Astrocyte (in vitro differentiated cells and primary cell): Measurements from ENCODE around the gene SNAI3. TPM values are rescaled to one million over a fixed set of nuclear protein-coding genes. Genes with fewer than 3 reads are reported as not detected.

Source experiments
- DNase-seq: peaks from one replicate; pipeline ENCODE4 v3.0.0-alpha.2; 2010; ENCODE audit warnings: low read depth
- FAIRE-seq: peaks from 2 replicates; lab custom pipeline; 2011; peaks lifted over from hg19 to GRCh38; lab: Jason Lieb, UNC
- H2AFZ ChIP-seq: 2 replicates; pipeline ENCODE4 v1.6.0; 2012; ENCODE audit warnings: low read depth, low read length, inconsistent platforms
- H3K27ac ChIP-seq: 2 replicates; pipeline ENCODE4 v1.5.1; 2011; ENCODE audit warnings: low read depth, low read length, inconsistent platforms
- H3K27me3 ChIP-seq: 2 replicates; pipeline ENCODE4 v1.6.0; 2011; ENCODE audit warnings: low read length, inconsistent platforms; ENCODE audit not compliant: insufficient read depth
- H3K36me3 ChIP-seq: 2 replicates; pipeline ENCODE4 v1.5.1; 2011; ENCODE audit warnings: low read length, inconsistent platforms; ENCODE audit not compliant: insufficient read depth
- H3K4me1 ChIP-seq: 2 replicates; pipeline ENCODE4 v1.5.1; 2011; ENCODE audit warnings: low read length, inconsistent platforms; ENCODE audit not compliant: insufficient read depth
- H3K4me2 ChIP-seq: 2 replicates; pipeline ENCODE4 v1.6.0; 2012; ENCODE audit warnings: low read length, inconsistent platforms
- H3K4me3 ChIP-seq: 2 replicates; pipeline ENCODE4 v1.5.1; 2011; ENCODE audit warnings: low read depth, mild to moderate bottlenecking, low read length, inconsistent platforms; ENCODE audit not compliant: insufficient read depth
- H3K79me2 ChIP-seq: 2 replicates; pipeline ENCODE4 v1.6.0; 2012; ENCODE audit warnings: mild to moderate bottlenecking, low read length, inconsistent platforms; ENCODE audit not compliant: insufficient read depth
- H3K9ac ChIP-seq: 2 replicates; pipeline ENCODE4 v1.6.0; 2012; ENCODE audit warnings: mild to moderate bottlenecking, low read length, inconsistent platforms
- H3K9me3 ChIP-seq: 2 replicates; pipeline ENCODE4 v1.5.1; 2012; ENCODE audit warnings: low read depth, mild to moderate bottlenecking, low read length, inconsistent platforms; ENCODE audit not compliant: insufficient read depth
- H4K20me1 ChIP-seq: 2 replicates; pipeline ENCODE4 v1.6.0; 2012; ENCODE audit warnings: low read length, inconsistent platforms; ENCODE audit not compliant: insufficient read depth
- H3K27ac Mint-ChIP-seq: one replicate; pipeline ENCODE4 v1.8.0; 2021; ENCODE audit warnings: mild to moderate bottlenecking, mixed read lengths; ENCODE audit not compliant: unreplicated experiment
- H3K27me3 Mint-ChIP-seq: one replicate; pipeline ENCODE4 v1.8.0; 2021; ENCODE audit warnings: low read depth, mixed read lengths; ENCODE audit not compliant: unreplicated experiment
- H3K36me3 Mint-ChIP-seq: one replicate; pipeline ENCODE4 v1.8.0; 2021; ENCODE audit warnings: low read depth, mixed read lengths; ENCODE audit not compliant: unreplicated experiment
- H3K4me1 Mint-ChIP-seq: one replicate; pipeline ENCODE4 v1.8.0; 2021; ENCODE audit warnings: low read depth, mixed read lengths; ENCODE audit not compliant: unreplicated experiment
- H3K4me3 Mint-ChIP-seq: one replicate; pipeline ENCODE4 v1.8.0; 2021; ENCODE audit warnings: mild to moderate bottlenecking, moderate library complexity, mixed read lengths; ENCODE audit not compliant: unreplicated experiment
- H3K9me3 Mint-ChIP-seq: one replicate; pipeline ENCODE4 v1.8.0; 2021; ENCODE audit warnings: mild to moderate bottlenecking, mixed read lengths; ENCODE audit not compliant: unreplicated experiment
- EZH2 ChIP-seq: IDR thresholded peaks from 2 replicates; pipeline ENCODE4 v1.6.1; 2012; ENCODE audit warnings: mild to moderate bottlenecking, low read length, inconsistent platforms; ENCODE audit not compliant: insufficient read depth
- total RNA-seq: library from RNA; stranded (reverse); gene quantifications from 2 replicates; pipeline ENCODE4 v1.2.1, GENCODE V29; 2021
- TF ChIP-seq, protein P1 (sequence below): IDR thresholded peaks from 2 replicates; pipeline ENCODE4 v1.5.1; 2011; ENCODE audit warnings: low read depth, mild to moderate bottlenecking, inconsistent platforms, low read length, moderate library complexity; ENCODE audit not compliant: insufficient read depth

Gene SNAI3
- total RNA-seq, 1 donor from 2014 or later, result 0.48 TPM

DNA sequence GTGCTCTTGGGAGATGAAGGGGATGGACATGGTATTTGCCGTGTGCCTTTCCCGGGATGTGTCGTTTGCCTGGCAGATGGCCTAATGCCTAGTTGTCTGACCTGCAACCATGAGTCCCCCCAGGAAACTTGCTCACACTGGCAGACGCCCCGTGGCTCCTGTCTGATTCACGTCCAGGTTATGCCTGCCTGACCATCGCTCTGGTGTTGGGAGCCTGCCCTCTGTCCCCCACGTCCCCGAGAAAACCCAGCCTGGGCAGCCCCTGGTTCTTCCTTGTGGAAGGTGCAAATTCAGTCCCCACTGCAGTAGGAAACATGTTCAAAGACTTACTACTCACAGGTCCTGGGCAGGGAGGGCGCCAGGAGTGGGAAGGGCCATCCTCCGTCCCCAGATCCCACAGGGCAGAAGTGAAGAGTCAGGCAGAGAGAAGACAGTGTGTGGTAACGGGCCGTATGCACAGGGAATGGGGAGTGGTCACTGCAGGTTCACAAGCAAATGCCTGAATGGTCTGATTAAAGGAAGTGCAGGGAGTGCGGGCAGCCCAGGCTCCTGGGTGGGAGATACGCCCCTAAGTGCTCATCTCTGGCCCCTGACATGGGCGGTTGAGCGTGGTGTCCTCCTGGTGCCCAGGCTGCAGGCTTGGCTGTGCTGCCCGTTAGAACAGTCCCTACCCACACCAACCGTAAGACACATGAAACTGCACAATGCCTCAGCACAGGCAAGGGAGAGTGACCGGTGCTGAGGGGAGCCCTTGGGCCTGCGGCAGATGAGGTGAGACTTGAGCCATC, 4.2 kb upstream of the SNAI3 start:
- no peaks in the 10 kb centered on the region for H3K9me3 Mint-ChIP-seq
- H3K4me3 Mint-ChIP-seq, result no peak overlapping the region
- H2AFZ ChIP-seq, result no peak overlapping the region
- TF ChIP-seq, protein P1, sequence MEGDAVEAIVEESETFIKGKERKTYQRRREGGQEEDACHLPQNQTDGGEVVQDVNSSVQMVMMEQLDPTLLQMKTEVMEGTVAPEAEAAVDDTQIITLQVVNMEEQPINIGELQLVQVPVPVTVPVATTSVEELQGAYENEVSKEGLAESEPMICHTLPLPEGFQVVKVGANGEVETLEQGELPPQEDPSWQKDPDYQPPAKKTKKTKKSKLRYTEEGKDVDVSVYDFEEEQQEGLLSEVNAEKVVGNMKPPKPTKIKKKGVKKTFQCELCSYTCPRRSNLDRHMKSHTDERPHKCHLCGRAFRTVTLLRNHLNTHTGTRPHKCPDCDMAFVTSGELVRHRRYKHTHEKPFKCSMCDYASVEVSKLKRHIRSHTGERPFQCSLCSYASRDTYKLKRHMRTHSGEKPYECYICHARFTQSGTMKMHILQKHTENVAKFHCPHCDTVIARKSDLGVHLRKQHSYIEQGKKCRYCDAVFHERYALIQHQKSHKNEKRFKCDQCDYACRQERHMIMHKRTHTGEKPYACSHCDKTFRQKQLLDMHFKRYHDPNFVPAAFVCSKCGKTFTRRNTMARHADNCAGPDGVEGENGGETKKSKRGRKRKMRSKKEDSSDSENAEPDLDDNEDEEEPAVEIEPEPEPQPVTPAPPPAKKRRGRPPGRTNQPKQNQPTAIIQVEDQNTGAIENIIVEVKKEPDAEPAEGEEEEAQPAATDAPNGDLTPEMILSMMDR, result no peak
- no peak for TF ChIP-seq EZH2
- H3K27ac ChIP-seq, result no peak overlapping the region
- peaks cover 2% of the 10 kb centered on the region for H3K27me3 ChIP-seq
- no peak overlapping the region for H3K4me3 ChIP-seq
- no peak overlapping the region for H3K9ac ChIP-seq
- peaks cover 8% of the 10 kb centered on the region for H3K4me1 ChIP-seq
- no peaks in the 10 kb centered on the region for H3K9me3 ChIP-seq
- peaks cover 6% of the 10 kb centered on the region for H4K20me1 ChIP-seq
- H3K79me2 ChIP-seq, result no peaks in the 10 kb centered on the region
- no peak overlapping the region for H3K4me2 ChIP-seq
- no peaks in the 10 kb centered on the region for H3K36me3 Mint-ChIP-seq
- H3K36me3 ChIP-seq, result no peaks in the 10 kb centered on the region
- FAIRE-seq, result no peak
- H3K27me3 Mint-ChIP-seq, result peaks cover 37% of the 10 kb centered on the region
- no peak overlapping the region for H3K27ac Mint-ChIP-seq
- H3K4me1 Mint-ChIP-seq, result no peaks in the 10 kb centered on the region
- DNase-seq, result no peak

DNA sequence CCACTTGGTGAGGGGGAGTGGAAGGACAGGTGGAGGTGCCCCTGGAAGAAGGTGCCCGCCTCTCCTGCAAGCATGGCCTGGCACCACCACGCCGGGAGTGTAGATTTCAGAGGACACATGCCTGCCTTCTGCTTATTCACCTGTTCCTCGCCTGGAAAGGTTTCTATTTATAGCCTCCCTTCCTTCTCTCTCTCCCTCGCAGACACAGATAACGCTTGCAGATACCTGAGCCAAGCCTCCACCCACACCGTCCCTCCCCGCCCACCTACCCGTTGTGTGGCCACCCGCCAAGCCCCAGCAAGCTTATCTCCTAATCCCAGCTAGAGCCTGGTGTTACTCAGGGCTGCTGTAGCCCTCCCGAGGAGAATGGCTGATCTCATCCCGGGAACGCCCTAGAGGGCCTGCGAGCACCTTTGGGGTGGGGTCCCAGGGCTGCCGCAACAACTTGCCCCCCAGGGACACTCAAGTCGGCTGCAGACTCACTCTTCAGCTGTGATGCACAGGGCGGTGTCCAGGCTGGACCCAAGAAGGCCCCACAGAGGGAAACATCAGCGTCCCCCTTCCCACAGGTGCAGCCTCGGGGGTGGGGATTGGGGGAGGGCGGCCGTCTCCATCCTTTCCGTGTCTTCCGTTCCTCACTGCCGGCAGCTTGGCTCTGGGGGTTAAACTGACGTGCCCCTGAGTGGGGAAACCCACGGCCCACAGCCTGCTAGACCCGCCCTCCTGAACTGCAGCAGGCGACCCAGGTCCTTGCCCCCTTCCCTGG, 1.9 kb upstream of the SNAI3 start:
- no peak overlapping the region for H3K4me2 ChIP-seq
- H3K4me1 ChIP-seq, result peaks cover 10% of the 10 kb centered on the region
- H3K9me3 ChIP-seq, result no peaks in the 10 kb centered on the region
- H3K4me1 Mint-ChIP-seq, result no peaks in the 10 kb centered on the region
- H3K36me3 ChIP-seq, result no peaks in the 10 kb centered on the region
- no peak overlapping the region for H2AFZ ChIP-seq
- H4K20me1 ChIP-seq, result peaks cover 6% of the 10 kb centered on the region
- no peak for DNase-seq
- no peak overlapping the region for H3K4me3 Mint-ChIP-seq
- no peak overlapping the region for H3K4me3 ChIP-seq
- H3K27me3 Mint-ChIP-seq, result peaks cover 48% of the 10 kb centered on the region
- peaks cover 8% of the 10 kb centered on the region for H3K27me3 ChIP-seq
- no peak overlapping the region for H3K9ac ChIP-seq
- no peak for FAIRE-seq
- no peak overlapping the region for H3K27ac Mint-ChIP-seq
- H3K79me2 ChIP-seq, result no peaks in the 10 kb centered on the region
- no peak overlapping the region for H3K27ac ChIP-seq
- TF ChIP-seq, protein P1, result no peak
- TF ChIP-seq EZH2, result no peak
- no peaks in the 10 kb centered on the region for H3K36me3 Mint-ChIP-seq
- H3K9me3 Mint-ChIP-seq, result no peaks in the 10 kb centered on the region
